Skeletal muscle tissue (tissue), 5 donors: Measurements from ENCODE around the gene ACADM. TPM values are rescaled to one million over a fixed set of nuclear protein-coding genes. Genes with fewer than 3 reads are reported as not detected.
"Not testable (repeated sequence)": the region's sequence is repeated elsewhere in the genome, so short reads cannot be mapped to it uniquely, and the experiment has no call there.

ENCODE experiments used
- H3K27ac ChIP-seq: one replicate; pipeline ENCODE4 v1.7.0; 2013; ENCODE audit warnings: mild to moderate bottlenecking, low read depth, low read length, inconsistent platforms
- H3K27me3 ChIP-seq, 3 donors: one replicate each; pipeline ENCODE4 v1.7.0; 2013; ENCODE audit warnings: low read length in 3 of 3; ENCODE audit not compliant: control insufficient read depth in 3 of 3, insufficient read depth in 3 of 3
- H3K36me3 ChIP-seq, 3 donors: one replicate each; pipeline ENCODE4 v1.7.0; 2013; ENCODE audit warnings: low read length in 3 of 3; ENCODE audit not compliant: control insufficient read depth in 3 of 3, insufficient read depth in 3 of 3
- H3K4me1 ChIP-seq, 3 donors: one replicate each; pipeline ENCODE4 v1.7.0; 2013; ENCODE audit warnings: low read length in 3 of 3, mild to moderate bottlenecking in 3 of 3; ENCODE audit not compliant: control insufficient read depth in 3 of 3, insufficient read depth in 3 of 3
- H3K4me3 ChIP-seq, 3 donors: one replicate each; pipeline ENCODE4 v1.7.0; 2013; ENCODE audit warnings: low read length in 3 of 3
- H3K9ac ChIP-seq, 3 donors: one replicate each; pipeline ENCODE4 v1.7.0; 2013; ENCODE audit warnings: low read length in 3 of 3, mild to moderate bottlenecking in 3 of 3, moderate library complexity in 2 of 3, low read depth in 1 of 3
- H3K9me3 ChIP-seq, 3 donors: one replicate each; pipeline ENCODE4 v1.7.0; 2013; ENCODE audit warnings: low read length in 3 of 3; ENCODE audit not compliant: control insufficient read depth in 3 of 3
- small RNA-seq: library from RNA; depleted of rRNA; stranded (forward); fragments of <200 nt; gene quantifications from one replicate; pipeline ENCODE3, GENCODE V24; 2014
- total RNA-seq: library from RNA; depleted of rRNA; stranded (reverse); fragments of >200 nt; gene quantifications from one replicate; pipeline ENCODE4 v1.2.3, GENCODE V29; 2014
- donor health status: Osteomylitis.

The ACADM gene
- total RNA-seq, 1 donor from 2014 or later = 53.8 TPM

DNA sequence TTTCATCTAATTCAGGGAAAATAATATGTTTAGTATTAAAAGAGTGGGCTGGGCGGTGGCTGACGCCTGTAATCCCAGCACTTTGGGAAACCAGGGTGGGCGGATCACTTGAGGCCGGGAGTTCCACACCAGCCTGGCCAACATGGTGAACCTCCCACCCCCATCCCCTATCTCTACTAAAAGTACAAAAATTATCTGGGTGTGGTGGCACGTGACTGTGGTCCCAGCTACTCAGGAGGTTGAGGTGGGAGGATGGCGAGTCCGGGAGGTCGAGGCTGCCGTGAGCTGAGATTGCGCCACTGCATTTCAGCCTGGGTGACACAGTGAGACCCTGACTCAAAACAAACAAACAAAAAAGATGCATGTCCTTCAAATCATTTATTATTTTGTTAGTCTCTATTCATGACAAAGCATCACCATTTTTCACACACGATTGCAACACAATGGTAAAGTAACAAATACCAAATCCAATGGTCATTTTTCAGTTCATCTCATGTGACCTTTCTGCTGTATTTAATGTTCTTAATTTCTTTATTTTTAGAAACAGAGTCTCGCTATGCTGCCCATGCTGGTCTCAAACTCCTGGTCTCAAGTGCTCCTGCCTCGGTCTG is 73.2 kb downstream of the ACADM start:
- H3K4me1 ChIP-seq = no peaks in the 10 kb centered on the region
- no peak overlapping the region for H3K27ac ChIP-seq
- peaks cover 39 to 58% (median 56%) of the 10 kb centered on the region in 3 donors for H3K36me3 ChIP-seq
- H3K27me3 ChIP-seq = no peaks in the 10 kb centered on the region
- H3K9ac ChIP-seq = no peak overlapping the region
- H3K4me3 ChIP-seq = no peak overlapping the region
- H3K9me3 ChIP-seq = no peaks in the 10 kb centered on the region

DNA sequence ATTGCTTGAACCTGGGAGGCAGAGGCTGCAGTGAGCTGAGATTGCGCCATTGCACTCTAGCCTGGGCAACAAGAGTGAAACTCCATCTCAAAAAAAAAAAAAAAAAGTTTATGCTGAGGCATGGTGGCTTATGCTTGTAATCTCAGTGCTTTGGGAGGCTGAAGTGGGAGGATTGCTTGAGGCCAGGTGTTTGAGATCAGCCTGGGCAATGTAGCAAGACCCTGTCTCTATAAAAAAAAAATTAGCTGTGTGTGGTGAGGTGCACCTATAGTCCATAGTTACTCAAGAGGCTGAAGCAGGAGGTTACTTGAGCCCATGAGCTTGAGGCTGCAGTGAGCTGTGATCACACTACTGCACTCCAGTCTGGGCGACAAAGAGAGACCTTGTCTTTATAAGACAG is 77.0 kb downstream of the ACADM start:
- not testable (repeated sequence) for H3K4me1 ChIP-seq, H3K27me3 ChIP-seq, H3K9me3 ChIP-seq, H3K4me3 ChIP-seq, H3K27ac ChIP-seq, H3K9ac ChIP-seq
- H3K36me3 ChIP-seq = peaks cover 12 to 25% (median 20%) of the 10 kb centered on the region in 3 donors

DNA sequence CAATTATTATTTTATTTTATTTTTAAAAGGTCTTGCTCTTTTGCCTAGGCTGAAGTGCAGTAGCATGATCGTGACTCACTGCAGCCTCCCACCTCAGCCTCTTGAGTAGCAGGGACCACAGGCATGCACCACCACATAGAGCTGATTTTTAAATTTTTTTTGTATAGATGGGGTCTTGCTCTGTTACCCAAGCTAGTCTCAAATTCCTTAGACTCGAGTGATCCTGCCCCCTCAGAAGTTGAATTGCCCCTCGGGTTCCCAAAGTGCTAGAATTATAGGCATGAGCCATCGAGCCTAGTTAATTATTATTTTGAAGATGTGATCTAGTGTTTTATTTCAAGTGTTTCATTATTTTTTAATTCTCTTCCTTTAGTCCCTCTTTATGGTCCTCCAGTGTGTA is 84.4 kb downstream of the ACADM start:
- no peak overlapping the region for H3K27ac ChIP-seq
- peaks cover 0 to 5% (median 0%) of the 10 kb centered on the region in 3 donors for H3K36me3 ChIP-seq
- H3K4me1 ChIP-seq = no peaks in the 10 kb centered on the region
- H3K4me3 ChIP-seq = no peak overlapping the region
- H3K27me3 ChIP-seq = no peaks in the 10 kb centered on the region
- no peaks in the 10 kb centered on the region for H3K9me3 ChIP-seq
- H3K9ac ChIP-seq = no peak overlapping the region

DNA sequence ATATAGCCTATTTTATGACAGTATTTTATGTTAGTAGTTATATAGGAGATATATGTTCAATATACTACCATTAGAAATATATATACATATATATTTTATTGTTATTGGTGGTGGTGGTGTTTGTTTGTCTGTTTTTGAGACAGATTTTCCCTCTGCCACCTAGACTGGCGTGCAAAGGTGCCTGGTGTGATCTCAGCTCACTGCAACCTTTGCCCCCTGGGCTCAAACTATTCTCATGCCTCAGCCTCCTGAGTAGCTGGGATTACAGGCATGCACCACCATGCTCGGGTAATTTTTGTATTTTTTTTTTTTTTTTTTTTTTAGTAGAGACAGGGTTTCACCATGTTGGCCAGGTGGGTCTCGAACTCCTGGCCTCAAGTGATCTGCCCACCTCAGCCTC is 85.6 kb downstream of the ACADM start:
- not testable (repeated sequence) for H3K4me1 ChIP-seq, H3K9me3 ChIP-seq, H3K4me3 ChIP-seq, H3K36me3 ChIP-seq, H3K27ac ChIP-seq, H3K27me3 ChIP-seq, H3K9ac ChIP-seq

DNA sequence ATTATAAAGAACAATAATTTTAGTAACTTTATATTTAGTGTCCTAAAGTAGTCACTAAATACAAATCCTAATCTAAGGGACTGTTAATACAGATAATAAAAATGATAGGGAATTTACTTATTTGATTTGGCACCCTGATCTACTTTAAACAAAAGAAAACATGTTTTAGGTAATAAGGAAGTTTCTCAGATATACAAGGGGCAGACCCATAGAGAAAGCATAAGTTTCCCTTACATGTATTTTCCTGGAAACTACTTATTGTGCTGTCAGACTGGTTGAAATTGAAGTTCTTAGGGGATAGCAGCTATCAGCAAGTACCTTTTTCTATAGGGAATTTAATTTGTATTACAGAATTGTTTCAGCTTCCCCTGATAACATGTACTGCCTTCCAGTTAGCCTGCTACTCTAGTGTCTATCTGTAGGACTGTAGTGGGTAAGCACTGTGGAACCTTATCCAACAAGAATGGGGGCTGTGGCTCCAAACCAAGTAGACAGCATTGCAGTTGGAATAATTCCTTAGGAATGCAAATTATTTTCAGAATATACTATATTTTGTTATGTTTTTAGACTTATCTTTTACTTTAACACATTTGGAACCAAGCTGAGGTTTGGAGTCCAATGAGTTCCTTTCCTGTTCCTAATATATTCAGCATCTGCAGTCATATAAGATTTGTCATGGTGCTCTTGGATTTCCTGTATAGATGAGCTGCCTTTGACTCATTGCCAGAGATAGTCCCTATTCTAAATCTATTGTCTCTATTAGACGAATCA is 86.9 kb downstream of the ACADM start:
- Histone ChIP-seq H3K27me3 (no peaks in the 10 kb centered on the region), H3K9me3 (no peaks in the 10 kb centered on the region), H3K4me3 (no peak overlapping the region), H3K36me3 (peaks cover 0 to 5% (median 0%) of the 10 kb centered on the region in 3 donors), H3K9ac (no peak overlapping the region), H3K4me1 (no peaks in the 10 kb centered on the region), H3K27ac (no peak overlapping the region)

DNA sequence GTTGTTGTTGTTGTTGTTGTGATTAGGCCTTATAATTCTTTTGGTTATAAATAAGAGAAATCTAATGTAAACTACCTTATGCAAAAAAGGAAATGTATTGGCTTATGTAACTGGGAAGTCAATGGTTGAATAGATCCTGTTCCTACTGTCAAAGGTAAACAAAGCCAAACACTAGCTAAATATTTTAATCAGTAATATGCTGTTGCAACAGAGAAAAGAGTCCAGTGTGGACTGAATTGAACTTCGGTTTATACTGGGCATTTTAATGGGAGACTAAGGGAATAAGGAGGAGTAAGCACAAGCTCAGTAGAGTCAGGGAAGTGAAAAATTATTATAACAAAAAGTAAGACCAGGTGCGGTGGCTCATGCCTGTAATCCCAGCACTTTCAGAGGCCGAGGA is 87.6 kb downstream of the ACADM start:
- H3K27me3 ChIP-seq = no peaks in the 10 kb centered on the region
- no peaks in the 10 kb centered on the region for H3K9me3 ChIP-seq
- no peak overlapping the region for H3K27ac ChIP-seq
- H3K36me3 ChIP-seq = peaks cover 0 to 5% (median 0%) of the 10 kb centered on the region in 3 donors
- no peak overlapping the region for H3K9ac ChIP-seq
- H3K4me3 ChIP-seq = no peak overlapping the region
- no peaks in the 10 kb centered on the region for H3K4me1 ChIP-seq

Small RNAs within 50 kb of the gene (small RNA-seq; reads per million reads assigned to genes)
- gene SNORD45A (not detected), gene SNORD45B (not detected), gene SNORD45C (not detected)

Other genes starting within 250 kb of the ACADM start
- under 0.01 TPM for gene SLC44A5, start 113.6 kb upstream of the ACADM start, total RNA-seq
- 75.7 TPM for gene RABGGTB, start 61.5 kb downstream of the ACADM start, total RNA-seq
- gene MSH4, start 72.2 kb downstream of the ACADM start, total RNA-seq = 1.0 TPM
- gene ASB17, start 207.7 kb downstream of the ACADM start, total RNA-seq = not detected